ENCODE measurements around the gene STEAP4. TPM values are rescaled to one million over a fixed set of nuclear protein-coding genes. Genes with fewer than 3 reads are reported as not detected.

The STEAP4 gene
- total and polyA plus RNA-seq, 2 experiments from 2014 or later = 0.06 TPM; not detected in 1

- no peak for ATAC-seq
Observed at GRCh38 chr7:88260719-88261118, 46.0 kb downstream of the STEAP4 start.

More at GRCh38 chr7:88260719-88261118, 46.0 kb downstream of the STEAP4 start:
- H3K79me2 ChIP-seq (replicated peaks; ENCODE audit: insufficient read depth) = no peaks in the 10 kb centered on the region
- TF ChIP-seq REST (IDR thresholded peaks at IDR 0.05; ENCODE audit: unreplicated experiment) (no peak), STAT1 (IDR thresholded peaks at IDR 0.05; ENCODE audit: unreplicated experiment) (no peak), ETS1 (IDR thresholded peaks at IDR 0.05) (no peak), ZNF331 (CRISPR knock-in tag; IDR thresholded peaks at IDR 0.05; ENCODE audit: low read depth) (no peak), NANOG (IDR thresholded peaks at IDR 0.05; ENCODE audit: borderline replicate concordance) (no peak), POLR2AphosphoS5 (IDR thresholded peaks at IDR 0.05; ENCODE audit: low read depth) (no peak), CTCF (conservative IDR thresholded peaks at IDR 0.05; ENCODE audit: low read depth in 2 of 2) (no peak), JUNB (IDR thresholded peaks at IDR 0.05; ENCODE audit: unreplicated experiment) (no peak), CREB1 (CRISPR knock-in tag; IDR thresholded peaks at IDR 0.05; ENCODE audit: low read depth) (no peak), EZH2 (IDR thresholded peaks at IDR 0.05; ENCODE audit: low read depth, unreplicated experiment) (no peak), ZNF462 (CRISPR knock-in tag; IDR thresholded peaks at IDR 0.05) (no peak), EZH2phosphoT487 (IDR thresholded peaks at IDR 0.05; ENCODE audit: unreplicated experiment) (no peak), ZNF114 (CRISPR knock-in tag; IDR thresholded peaks at IDR 0.05) (no peak)
- peaks cover 12% of the 10 kb centered on the region; the same call in 2 of the 3 replicates for H3K9me3 Mint-ChIP-seq
- no peaks in the 10 kb centered on the region for H3K27me3 Mint-ChIP-seq (ENCODE audit: insufficient read depth, low read depth, poor library complexity)
- H4K20me1 ChIP-seq (replicated peaks; ENCODE audit: insufficient read depth) = no peaks in the 10 kb centered on the region
- no peaks in the 10 kb centered on the region for H3F3A ChIP-seq (replicated peaks; ENCODE audit: low read depth)
- no peaks in the 10 kb centered on the region for H3K36me3 ChIP-seq (ENCODE audit: insufficient read depth)
- no peaks in the 10 kb centered on the region for H3K4me1 Mint-ChIP-seq
- no peak for DNase-seq (ENCODE audit: low spot score)
- no peaks in the 10 kb centered on the region for H3K27me3 ChIP-seq (ENCODE audit: insufficient read depth)
- 0 out of 2 replicates have a peak, but pooled peaks cover 9% of the 10 kb centered on the region for H3K9me2 ChIP-seq (ENCODE audit: insufficient read depth)
- H3K36me3 Mint-ChIP-seq (ENCODE audit: low read depth) = peaks cover 6% of the 10 kb centered on the region; the same call in 1 of the 3 replicates
- H3K27ac Mint-ChIP-seq = no peak overlapping the region
- no peak overlapping the region for H2AFZ ChIP-seq
- H3K27ac ChIP-seq (ENCODE audit: low read depth) = no peak overlapping the region
- H3K4me3 Mint-ChIP-seq = no peak overlapping the region
- H3K4me2 ChIP-seq = no peak overlapping the region
- no peaks in the 10 kb centered on the region for H3K4me1 ChIP-seq (ENCODE audit: insufficient read depth)
- no peak overlapping the region for H3K4me3 ChIP-seq

Measured in GM23338 (cell line).